Esophagus muscularis mucosa (tissue), 4 donors: ENCODE data around the gene POLR2H.

Experiments used
- CTCF ChIP-seq, 3 experiments: fragments of 200-600 bp in 2 of 3; fragments of 450-650 bp in 1 of 3; sonication (generic) in 2 of 3; IDR thresholded peaks; one replicate each; pipeline ENCODE4 v1.5.1; 2017 to 2019; ENCODE audit warnings: antibody characterized with exemption in 3 of 3, mild to moderate bottlenecking in 2 of 3, moderate library complexity in 1 of 3
- EP300 ChIP-seq: sonication (generic); formaldehyde crosslinking; IDR thresholded peaks from one replicate; pipeline ENCODE4 v1.6.1; 2017; ENCODE audit warnings: antibody characterized with exemption
- POLR2A ChIP-seq: fragments of 450-650 bp; IDR thresholded peaks from one replicate; pipeline ENCODE4 v1.6.1; 2017; ENCODE audit warnings: antibody characterized with exemption, moderate library complexity, mild to moderate bottlenecking, low read depth
- POLR2AphosphoS5 ChIP-seq, 2 donors: sonication (generic); formaldehyde crosslinking; IDR thresholded peaks; one replicate each; pipeline ENCODE4 v1.6.1; 2017; ENCODE audit warnings: antibody characterized with exemption in 2 of 2

- no peak for TF ChIP-seq CTCF (IDR thresholded peaks at IDR 0.05)
- TF ChIP-seq EP300 = no peak
- TF ChIP-seq POLR2A = no peak
- TF ChIP-seq POLR2AphosphoS5 (IDR thresholded peaks at IDR 0.05) = no peak
These were observed 33.0 kb upstream of the POLR2H start for GRCh38 chr3:184328516-184328915.
